Measurements from ENCODE around the gene IFITM5. TPM values are rescaled to one million over a fixed set of nuclear protein-coding genes. Genes with fewer than 3 reads are reported as not detected.

Gene IFITM5
- polyA plus RNA-seq, 3 donors, result not detected

- no peak overlapping the region for H3K27ac Mint-ChIP-seq
- Histone ChIP-seq H2AFZ (ENCODE audit: insufficient read depth, low read depth, low read length, poor library complexity, severe bottlenecking) (no peak overlapping the region), H3K79me2 (ENCODE audit: insufficient read depth, low read length) (no peaks in the 10 kb centered on the region), H3K4me3 (replicated peaks in 1 of 3; ENCODE audit: low read depth in 2 of 3, low read length in 3 of 3) (no peak overlapping the region), H3K36me3 (replicated peaks in 1 of 2; ENCODE audit: control insufficient read depth in 1 of 2, insufficient read depth in 2 of 2, low read length in 2 of 2) (no peaks in the 10 kb centered on the region), H3K9ac (ENCODE audit: insufficient read depth, low read length, poor library complexity, severe bottlenecking) (no peak overlapping the region), H3K4me2 (replicated peaks; ENCODE audit: extremely low read depth, low read length, poor library complexity, severe bottlenecking) (no peak overlapping the region), H3K4me1 (ENCODE audit: control insufficient read depth in 1 of 2, insufficient read depth in 2 of 2, low read length in 2 of 2) (peaks cover 14 to 20% of the 10 kb centered on the region in 2 donors), H3K9me3 (replicated peaks in 1 of 2; ENCODE audit: control insufficient read depth in 1 of 2, insufficient read depth in 1 of 2, low read length in 2 of 2) (no peaks in the 10 kb centered on the region), H3K27me3 (ENCODE audit: control insufficient read depth in 2 of 2, insufficient read depth in 2 of 2, low read length in 2 of 2) (peaks cover 0 to 25% of the 10 kb centered on the region in 2 donors), H4K20me1 (ENCODE audit: insufficient read depth, low read length) (no peaks in the 10 kb centered on the region), H3K27ac (ENCODE audit: low read depth in 1 of 2, low read length in 2 of 2) (no peak overlapping the region)
- peak overlapping the region in 1 of 2 donors; percentile 39 for H3K4me3 Mint-ChIP-seq
- H3K36me3 Mint-ChIP-seq, result peaks cover 10 to 11% of the 10 kb centered on the region in 2 donors
- H3K9me3 Mint-ChIP-seq, result peaks cover 0 to 9% (median 4%) of the 10 kb centered on the region in 7 donors
- 94% methylated on average over 11 of the region's 13 CpGs for WGBS (ENCODE audit: insufficient coverage)
- DNase-seq, result no peak
- H3K27me3 Mint-ChIP-seq (ENCODE audit: low read depth in 3 of 3), result peaks cover 27 to 45% (median 32%) of the 10 kb centered on the region in 3 donors
- H3K4me1 Mint-ChIP-seq, result peaks cover 17% of the 10 kb centered on the region
- intact Hi-C loops (cut with micrococcal nuclease), result no loop called here
- TF ChIP-seq, protein P1, sequence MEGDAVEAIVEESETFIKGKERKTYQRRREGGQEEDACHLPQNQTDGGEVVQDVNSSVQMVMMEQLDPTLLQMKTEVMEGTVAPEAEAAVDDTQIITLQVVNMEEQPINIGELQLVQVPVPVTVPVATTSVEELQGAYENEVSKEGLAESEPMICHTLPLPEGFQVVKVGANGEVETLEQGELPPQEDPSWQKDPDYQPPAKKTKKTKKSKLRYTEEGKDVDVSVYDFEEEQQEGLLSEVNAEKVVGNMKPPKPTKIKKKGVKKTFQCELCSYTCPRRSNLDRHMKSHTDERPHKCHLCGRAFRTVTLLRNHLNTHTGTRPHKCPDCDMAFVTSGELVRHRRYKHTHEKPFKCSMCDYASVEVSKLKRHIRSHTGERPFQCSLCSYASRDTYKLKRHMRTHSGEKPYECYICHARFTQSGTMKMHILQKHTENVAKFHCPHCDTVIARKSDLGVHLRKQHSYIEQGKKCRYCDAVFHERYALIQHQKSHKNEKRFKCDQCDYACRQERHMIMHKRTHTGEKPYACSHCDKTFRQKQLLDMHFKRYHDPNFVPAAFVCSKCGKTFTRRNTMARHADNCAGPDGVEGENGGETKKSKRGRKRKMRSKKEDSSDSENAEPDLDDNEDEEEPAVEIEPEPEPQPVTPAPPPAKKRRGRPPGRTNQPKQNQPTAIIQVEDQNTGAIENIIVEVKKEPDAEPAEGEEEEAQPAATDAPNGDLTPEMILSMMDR (IDR thresholded peaks at IDR 0.05), result no peak
These were observed 8.6 kb downstream of the IFITM5 start for GRCh38 chr11:290621-291231.

DNA sequence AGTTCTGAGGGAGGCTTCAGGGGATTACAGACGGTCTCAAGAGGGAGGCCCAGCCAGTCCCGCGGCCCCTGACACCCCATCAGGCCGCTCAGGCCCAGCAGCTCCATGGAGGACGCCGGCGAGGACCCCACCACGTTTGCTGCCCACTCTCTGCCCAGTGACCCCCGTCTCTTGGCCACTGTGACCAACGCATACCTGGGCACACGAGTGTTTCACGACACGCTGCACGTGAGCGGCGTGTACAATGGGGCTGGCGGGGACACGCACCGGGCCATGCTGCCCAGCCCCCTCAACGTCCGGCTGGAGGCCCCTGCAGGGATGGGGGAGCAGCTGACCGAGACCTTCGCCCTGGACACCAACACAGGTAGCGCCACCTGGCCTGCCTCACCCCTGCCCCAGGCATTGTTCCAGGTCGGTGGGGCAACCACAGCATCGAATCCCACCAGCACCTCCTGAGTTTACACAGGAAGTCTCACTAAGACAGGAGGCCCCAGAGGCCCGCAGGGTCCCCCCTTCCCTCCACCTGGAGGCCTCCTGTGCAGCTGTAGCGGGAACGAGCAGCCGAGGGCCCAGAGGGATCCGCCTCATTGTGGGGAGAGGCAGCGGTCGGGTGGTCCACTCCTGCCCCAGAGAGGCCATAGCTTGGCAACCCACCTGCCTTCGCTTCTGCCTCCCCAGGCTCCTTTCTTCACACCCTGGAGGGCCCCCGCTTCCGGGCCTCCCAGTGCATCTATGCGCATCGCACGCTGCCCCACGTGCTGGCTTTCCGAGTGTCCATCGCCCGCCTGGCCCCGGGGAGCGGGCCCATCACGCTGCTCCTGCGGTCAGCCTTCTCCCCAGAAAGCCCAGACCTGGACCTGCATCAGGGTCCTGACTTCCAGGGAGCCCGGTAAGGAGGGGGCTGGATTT lies 9.4 kb downstream of the IFITM5 start:
- intact Hi-C loops (cut with micrococcal nuclease), result loop anchor here in 1 of 2 donors (5.0 kb wide), 1 partner anchor 38 kb away; no protein-coding TSS in a partner anchor
- H4K20me1 ChIP-seq (ENCODE audit: insufficient read depth, low read length), result no peaks in the 10 kb centered on the region
- 93% methylated on average over 48 of the region's 48 CpGs for WGBS (ENCODE audit: insufficient coverage)
- TF ChIP-seq, protein P1 (IDR thresholded peaks at IDR 0.05), result no peak
- H3K4me1 Mint-ChIP-seq, result peaks cover 17% of the 10 kb centered on the region
- H3K79me2 ChIP-seq (ENCODE audit: insufficient read depth, low read length), result no peaks in the 10 kb centered on the region
- no peaks in the 10 kb centered on the region for H3K36me3 ChIP-seq (replicated peaks in 1 of 2; ENCODE audit: control insufficient read depth in 1 of 2, insufficient read depth in 2 of 2, low read length in 2 of 2)
- peaks cover 14 to 20% of the 10 kb centered on the region in 2 donors for H3K4me1 ChIP-seq (ENCODE audit: control insufficient read depth in 1 of 2, insufficient read depth in 2 of 2, low read length in 2 of 2)
- peak overlapping the region; percentile 21 for H2AFZ ChIP-seq (ENCODE audit: insufficient read depth, low read depth, low read length, poor library complexity, severe bottlenecking)
- H3K4me3 ChIP-seq (replicated peaks in 1 of 3; ENCODE audit: low read depth in 2 of 3, low read length in 3 of 3), result peak overlapping the region; percentile 21 to 67 (median 21)
- H3K9me3 Mint-ChIP-seq, result peaks cover 0 to 9% (median 5%) of the 10 kb centered on the region in 7 donors
- peak overlapping the region; percentile 73 to 84 for H3K4me3 Mint-ChIP-seq
- peak overlapping the region in 2 of 7 donors; percentile 26 to 35 for H3K27ac Mint-ChIP-seq
- no peak overlapping the region for H3K27ac ChIP-seq (ENCODE audit: low read depth in 1 of 2, low read length in 2 of 2)
- no peaks in the 10 kb centered on the region for H3K9me3 ChIP-seq (replicated peaks in 1 of 2; ENCODE audit: control insufficient read depth in 1 of 2, insufficient read depth in 1 of 2, low read length in 2 of 2)
- no peak for DNase-seq
- peaks cover 0 to 25% of the 10 kb centered on the region in 2 donors for H3K27me3 ChIP-seq (ENCODE audit: control insufficient read depth in 2 of 2, insufficient read depth in 2 of 2, low read length in 2 of 2)
- peak overlapping the region; percentile 92 for H3K4me2 ChIP-seq (replicated peaks; ENCODE audit: extremely low read depth, low read length, poor library complexity, severe bottlenecking)
- H3K27me3 Mint-ChIP-seq (ENCODE audit: low read depth in 3 of 3), result peaks cover 27 to 49% (median 33%) of the 10 kb centered on the region in 3 donors
- peaks cover 10 to 11% of the 10 kb centered on the region in 2 donors for H3K36me3 Mint-ChIP-seq
- peak overlapping the region; percentile 9 for H3K9ac ChIP-seq (ENCODE audit: insufficient read depth, low read length, poor library complexity, severe bottlenecking)
